ENCODE data around the gene ARSG. TPM values are rescaled to one million over a fixed set of nuclear protein-coding genes. Genes with fewer than 3 reads are reported as not detected.
A peak's percentile ranks its signal among the peaks of the same experiment; 100 is the strongest.

Gene ARSG
- total RNA-seq, 1 donor from 2014 or later: 1.5 TPM

- no peak for DNase-seq (ENCODE audit: low read depth)
- no peak overlapping the region for H3K4me3 ChIP-seq (ENCODE audit: low read depth, low read length)
- no peak for TF ChIP-seq CTCF (conservative IDR thresholded peaks at IDR 0.05; ENCODE audit: low read depth, low read length)
Measured at GRCh38 chr17:68425979-68426378, 134.7 kb downstream of the ARSG start.

GRCh38 chr17:68427575-68427974 lies 136.3 kb downstream of the ARSG start:
- DNase-seq (ENCODE audit: low read depth): no peak
- no peak for TF ChIP-seq CTCF (conservative IDR thresholded peaks at IDR 0.05; ENCODE audit: low read depth, low read length)
- no peak overlapping the region for H3K4me3 ChIP-seq (ENCODE audit: low read depth, low read length)

- no peak for DNase-seq (ENCODE audit: low read depth)
- H3K4me3 ChIP-seq (ENCODE audit: low read depth, low read length): no peak overlapping the region
- TF ChIP-seq CTCF (conservative IDR thresholded peaks at IDR 0.05; ENCODE audit: low read depth, low read length): no peak
Measured at GRCh38 chr17:68428498-68429172, 137.3 kb downstream of the ARSG start.

GRCh38 chr17:68429881-68430280 lies 138.6 kb downstream of the ARSG start:
- DNase-seq (ENCODE audit: low read depth): no peak
- no peak overlapping the region for H3K4me3 ChIP-seq (ENCODE audit: low read depth, low read length)
- TF ChIP-seq CTCF (conservative IDR thresholded peaks at IDR 0.05; ENCODE audit: low read depth, low read length): no peak

- no peak for TF ChIP-seq CTCF (conservative IDR thresholded peaks at IDR 0.05; ENCODE audit: low read depth, low read length)
- H3K4me3 ChIP-seq (ENCODE audit: low read depth, low read length): no peak overlapping the region
Measured at GRCh38 chr17:68431045-68431608, 139.8 kb downstream of the ARSG start.

DNA sequence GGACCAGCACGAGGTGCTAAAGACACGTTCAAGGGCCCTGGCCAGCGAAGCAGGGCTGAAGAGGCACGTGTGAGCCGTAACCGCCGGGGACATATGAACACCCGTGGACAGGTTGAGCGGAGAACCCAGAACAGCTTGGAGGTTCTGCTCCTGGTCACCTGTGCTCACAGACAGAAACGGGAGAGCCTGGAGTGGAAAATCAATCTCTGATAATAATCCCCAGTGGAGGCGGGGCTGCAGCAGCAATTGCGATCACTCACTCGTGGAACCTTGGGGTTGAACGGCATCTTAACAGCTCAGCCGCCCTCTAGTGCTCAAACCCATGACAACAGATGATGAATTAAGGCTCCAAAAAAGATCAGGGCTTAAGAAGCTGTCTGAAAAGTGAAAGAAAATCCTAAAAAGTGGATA lies 140.4 kb downstream of the ARSG start:
- no peak for DNase-seq (ENCODE audit: low read depth)
- peak; percentile 46 for TF ChIP-seq CTCF (conservative IDR thresholded peaks at IDR 0.05; ENCODE audit: low read depth, low read length)

More at GRCh38 chr17:68431045-68431608, 139.8 kb downstream of the ARSG start:
- no peak for DNase-seq (ENCODE audit: low read depth)

More for the DNA sequence above, 140.4 kb downstream of the ARSG start:
- H3K4me3 ChIP-seq (ENCODE audit: low read depth, low read length): no peak overlapping the region

Measured in epithelial cell of proximal tubule (primary cell).